ENCODE data around the gene SLC52A3.
"Not testable (repeated sequence)": the region's sequence is repeated elsewhere in the genome, so short reads cannot be mapped to it uniquely, and the experiment has no call there.

The SLC52A3 gene

DNA sequence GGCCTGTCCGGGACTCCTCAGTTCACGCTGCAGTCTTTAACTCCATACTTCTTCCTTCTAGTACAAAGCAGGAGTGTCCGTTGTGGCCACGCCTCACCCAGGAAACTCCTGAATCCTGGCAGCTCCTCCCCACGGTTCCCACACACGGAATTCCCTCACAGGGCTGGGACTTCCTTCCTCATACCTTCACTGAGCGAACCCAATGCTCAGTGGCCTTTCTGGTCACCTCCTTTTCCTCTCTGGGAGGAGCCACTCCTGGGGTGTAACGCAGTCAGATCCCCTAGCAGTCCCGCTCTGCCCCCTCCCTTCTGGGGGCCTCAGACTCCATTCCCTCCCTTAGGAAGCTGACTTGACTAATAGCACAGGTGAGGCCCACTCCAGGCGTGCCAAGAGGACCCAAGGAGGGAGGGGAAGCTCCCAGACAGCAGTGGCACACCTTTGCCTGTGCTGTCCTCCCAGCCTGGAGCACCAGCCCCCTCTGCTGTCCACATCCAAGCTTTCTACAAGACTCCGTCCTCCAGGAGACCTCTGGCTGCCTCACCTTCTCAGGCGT is at the start of gene SLC52A3:
Gene SLC52A3 (minus strand): TSS at position 75 of the 553 bp plus-strand sequence. CDS start 2,726 bp downstream, outside the sequence.
- DNase-seq (ENCODE audit: low spot score): peak; percentile 16

DNA sequence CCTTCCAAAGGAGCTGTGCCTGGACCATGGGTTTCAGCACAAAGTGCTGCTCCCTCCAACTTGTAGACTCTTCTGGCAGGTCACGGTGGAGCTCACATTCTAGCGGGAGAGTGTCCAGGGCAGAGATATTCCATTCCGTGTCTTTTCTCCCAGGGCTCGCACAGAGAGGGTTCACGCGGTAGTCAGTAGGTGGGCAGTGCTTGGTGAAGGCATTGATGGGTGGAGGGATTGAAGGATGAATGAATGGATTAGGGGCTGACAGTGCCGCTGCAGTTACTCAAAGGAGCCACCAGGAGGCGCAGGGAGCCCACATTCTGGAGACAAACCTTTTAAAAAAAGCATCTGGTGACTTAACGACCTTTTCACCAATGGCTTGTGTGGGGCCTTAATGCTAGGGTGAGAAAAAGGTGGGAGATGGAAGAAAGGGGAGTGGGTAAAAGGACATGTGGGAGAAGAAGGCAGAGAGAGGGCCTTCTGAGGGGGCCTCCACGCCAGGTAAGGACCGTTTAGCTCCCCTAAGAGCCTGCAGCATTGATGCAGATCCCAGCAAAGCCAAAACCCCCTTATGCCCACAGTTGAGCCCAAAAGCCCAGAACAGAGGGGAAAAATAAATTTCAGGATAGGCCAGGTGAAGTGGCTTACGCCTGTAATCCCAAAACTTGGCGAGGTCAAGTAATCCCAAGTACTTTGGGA is 47.8 kb upstream of the SLC52A3 start:
- DNase-seq (ENCODE audit: low spot score): peak; percentile 69

DNA sequence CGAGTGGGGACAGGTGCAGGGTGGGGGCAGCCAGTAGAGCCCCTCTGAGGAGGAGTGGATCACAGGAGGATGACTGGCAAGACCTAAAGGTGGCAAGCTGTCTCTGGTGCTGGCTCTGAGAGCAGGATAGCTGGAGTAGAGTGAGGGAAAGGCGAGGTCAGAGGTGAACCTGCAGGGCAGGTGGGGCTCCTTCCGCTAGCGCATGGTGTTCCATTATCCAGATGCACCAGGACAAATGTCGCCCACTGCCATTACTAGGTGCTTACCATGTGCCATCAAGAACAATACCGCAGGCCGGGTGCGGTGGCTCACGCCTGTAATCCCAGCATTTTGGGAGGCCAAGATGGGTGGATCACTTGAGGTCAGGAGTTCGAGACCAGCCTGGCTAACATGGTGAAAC is 46.9 kb upstream of the SLC52A3 start:
- no peak for DNase-seq (ENCODE audit: low spot score)

- DNase-seq (ENCODE audit: low spot score): no peak
Observed at GRCh38 chr20:813390-813789, 45.1 kb upstream of the SLC52A3 start.

GRCh38 chr20:812435-812814 is 44.1 kb upstream of the SLC52A3 start:
- not testable (repeated sequence) for DNase-seq (ENCODE audit: low spot score)

- not testable (repeated sequence) for DNase-seq (ENCODE audit: low spot score)
Observed at GRCh38 chr20:811776-812434, 43.6 kb upstream of the SLC52A3 start.

DNA sequence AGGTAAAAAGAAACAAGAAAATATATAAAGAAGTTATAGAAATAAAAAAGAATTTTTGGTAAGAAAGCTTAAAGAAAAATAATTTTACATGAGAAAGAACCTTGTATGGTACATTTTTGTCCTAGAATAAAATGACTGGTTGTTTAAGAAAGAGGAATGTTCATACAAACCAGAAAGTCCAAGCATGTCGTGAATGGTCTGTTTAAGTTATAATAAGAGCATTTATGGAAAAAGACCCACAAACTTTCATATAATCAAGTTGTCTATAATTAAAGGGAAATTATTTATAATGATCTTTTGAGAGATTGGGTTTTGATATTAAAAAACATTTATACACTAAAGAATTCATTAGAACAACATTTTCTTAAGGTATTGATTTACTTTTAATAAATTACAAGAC is 37.4 kb upstream of the SLC52A3 start:
- DNase-seq (ENCODE audit: low spot score): peak; percentile 11

DNA sequence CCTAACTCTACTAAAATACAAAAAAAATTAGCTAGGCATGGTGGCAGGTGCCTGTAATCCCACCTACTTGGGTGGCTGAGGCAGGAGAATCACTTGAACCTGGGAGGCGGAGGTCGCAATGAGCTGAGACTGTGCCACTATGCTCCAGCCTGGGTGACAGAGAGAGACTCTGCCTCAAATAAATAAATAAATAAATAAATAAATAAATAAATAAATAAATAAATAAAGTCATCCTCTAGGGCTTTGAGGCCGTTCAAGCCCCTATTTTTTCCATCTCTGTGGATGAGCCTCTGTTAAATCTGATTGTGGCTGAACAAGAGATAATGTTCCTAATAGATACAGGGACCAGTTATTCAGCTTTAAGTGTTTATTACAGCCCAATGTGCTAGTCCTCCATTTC is 33.4 kb upstream of the SLC52A3 start:
- DNase-seq (ENCODE audit: low spot score): no peak

DNA sequence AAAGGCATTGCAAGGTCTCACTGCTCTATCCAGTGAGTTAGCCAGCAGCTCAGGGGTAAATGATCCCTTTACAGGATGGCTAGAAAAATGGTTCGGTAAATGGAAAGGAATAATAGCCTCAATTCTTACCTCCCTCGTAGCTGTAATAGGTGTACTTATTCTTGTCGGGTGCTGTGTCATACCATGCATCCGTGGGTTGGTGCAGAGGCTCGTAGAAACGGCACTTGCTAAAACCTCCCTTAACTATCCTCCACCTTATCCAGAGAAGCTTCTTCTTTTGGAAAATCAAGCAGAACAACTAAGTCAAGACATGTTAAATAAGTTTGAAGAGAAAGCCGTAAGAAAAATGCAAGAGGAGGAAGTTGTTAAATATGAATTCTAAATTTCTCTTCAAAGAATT is 31.7 kb upstream of the SLC52A3 start:
- DNase-seq (ENCODE audit: low spot score): not testable (repeated sequence)

- not testable (repeated sequence) for DNase-seq (ENCODE audit: low spot score)
Observed at GRCh38 chr20:798746-799145, 30.4 kb upstream of the SLC52A3 start.

- no peak for DNase-seq (ENCODE audit: low spot score)
Observed at GRCh38 chr20:796921-797320, 28.6 kb upstream of the SLC52A3 start.

DNA sequence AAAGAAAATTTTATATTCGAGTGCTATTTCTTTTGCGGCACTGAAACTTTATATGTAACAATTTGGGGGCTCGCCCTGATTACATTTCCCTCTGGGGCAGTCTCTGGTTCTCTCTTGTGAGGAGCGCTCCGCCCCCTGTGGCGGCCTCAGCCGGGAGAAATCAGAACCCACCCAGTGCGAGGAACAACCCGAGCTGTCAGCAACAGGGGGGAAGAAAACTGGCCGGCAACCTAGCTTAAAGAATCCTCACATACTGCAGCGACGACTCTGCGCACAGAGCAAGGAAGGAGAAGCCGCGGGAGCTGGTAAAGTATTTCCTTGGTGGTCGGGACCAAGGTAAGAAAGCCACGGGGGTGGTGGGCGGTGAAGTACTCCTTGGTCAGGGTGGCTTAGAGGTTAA is 23.9 kb upstream of the SLC52A3 start:
- DNase-seq (ENCODE audit: low spot score): no peak

GRCh38 chr20:791056-791455 is 22.8 kb upstream of the SLC52A3 start:
- DNase-seq (ENCODE audit: low spot score): no peak

GRCh38 chr20:787825-788224 is 19.5 kb upstream of the SLC52A3 start:
- DNase-seq (ENCODE audit: low spot score): no peak

DNA sequence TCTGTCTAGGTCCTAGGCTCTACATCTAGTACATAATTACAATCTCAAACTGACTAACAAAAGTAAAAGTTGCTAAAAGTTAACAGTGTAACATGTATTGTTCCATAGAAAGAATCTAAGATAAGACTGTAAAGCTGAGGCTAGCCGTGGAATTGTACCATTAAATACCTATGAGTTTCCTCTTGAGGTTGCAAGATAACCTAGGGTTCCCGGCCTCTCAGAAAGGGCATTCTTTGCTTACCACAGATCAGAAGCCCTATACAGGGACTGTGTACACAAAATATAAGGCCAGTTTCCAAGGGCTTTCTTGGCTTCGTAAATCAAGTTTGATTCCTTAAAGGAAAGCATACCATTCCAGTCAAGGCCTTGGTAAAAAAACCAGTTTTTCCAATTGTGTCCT is 11.5 kb upstream of the SLC52A3 start:
- DNase-seq (ENCODE audit: low spot score): no peak

GRCh38 chr20:776165-776564 is 7.9 kb upstream of the SLC52A3 start:
- no peak for DNase-seq (ENCODE audit: low spot score)

- DNase-seq (ENCODE audit: low spot score): no peak
Observed at GRCh38 chr20:775679-776135, 7.4 kb upstream of the SLC52A3 start.

- no peak for DNase-seq (ENCODE audit: low spot score)
Observed at GRCh38 chr20:774660-775057, 6.4 kb upstream of the SLC52A3 start.

DNA sequence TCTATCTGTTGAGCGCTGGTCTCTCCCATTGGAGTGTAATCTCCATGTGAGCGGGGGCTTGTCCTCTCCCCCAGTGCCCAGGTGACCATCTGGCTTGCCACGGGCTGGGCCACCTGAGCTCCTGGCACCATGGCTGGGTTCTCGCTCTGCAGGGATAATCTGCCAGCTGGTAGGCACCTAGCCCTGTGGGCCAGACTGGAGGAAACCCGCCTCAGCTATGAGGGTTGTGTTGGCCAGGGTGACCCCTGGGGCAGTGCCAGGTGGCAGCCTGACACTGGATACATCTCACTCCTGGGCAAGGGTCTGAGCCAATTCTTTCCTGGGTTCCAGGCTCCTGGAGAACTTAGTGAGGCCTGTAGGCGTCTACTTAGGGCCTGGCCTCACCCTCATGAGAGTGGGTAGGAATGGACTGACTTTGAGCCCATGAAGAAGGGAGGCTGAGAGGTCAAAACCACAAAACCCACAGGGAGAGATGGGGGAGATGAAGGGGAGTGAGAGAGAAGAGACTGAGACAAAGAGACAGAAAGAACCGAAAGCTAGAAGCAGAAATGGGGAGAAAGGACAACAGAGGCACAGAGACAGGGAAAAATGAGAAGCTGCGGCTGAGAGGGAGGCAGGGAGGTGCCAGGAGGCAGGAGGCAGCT is 5.8 kb upstream of the SLC52A3 start:
- DNase-seq (ENCODE audit: low spot score): peak; percentile 60

- DNase-seq (ENCODE audit: low spot score): no peak
Observed at GRCh38 chr20:772806-773205, 4.5 kb upstream of the SLC52A3 start.

GRCh38 chr20:771741-772464 is 3.6 kb upstream of the SLC52A3 start:
- DNase-seq (ENCODE audit: low spot score): no peak

DNA sequence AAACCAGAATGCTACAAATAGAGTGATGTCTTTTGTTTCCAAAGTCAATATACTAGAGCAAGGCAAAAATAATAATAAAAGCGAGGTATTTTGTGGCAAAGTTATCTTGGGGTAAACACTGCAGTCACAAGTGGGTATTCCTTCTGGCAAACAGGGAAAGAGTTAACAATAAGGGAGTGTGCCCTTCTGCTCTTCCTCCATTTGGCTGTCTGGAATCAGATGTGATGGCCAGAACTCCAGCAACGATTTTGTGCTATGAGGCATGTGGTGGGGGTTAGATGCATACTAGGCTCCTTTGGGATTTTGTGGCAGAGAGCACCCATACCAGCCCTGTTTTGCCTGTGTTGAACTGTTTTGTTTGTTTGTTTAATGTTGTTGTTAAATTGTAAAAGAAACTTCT is 2.4 kb upstream of the SLC52A3 start:
- DNase-seq (ENCODE audit: low spot score): no peak
